Measurements from ENCODE around the gene LAMB3.

LAMB3 gene

GRCh38 chr1:209647156-209647555 lies 5.1 kb downstream of the LAMB3 start:
- no peak overlapping the region for H3K4me3 ChIP-seq (ENCODE audit: insufficient read depth, low read length, poor library complexity, severe bottlenecking)
- no peak overlapping the region for H3K27ac ChIP-seq (ENCODE audit: low read depth, low read length)
- H4K20me1 ChIP-seq (ENCODE audit: low read depth, low read length) = no peaks in the 10 kb centered on the region
- no peaks in the 10 kb centered on the region for H3F3A ChIP-seq (ENCODE audit: insufficient read depth)
- H3K9me3 ChIP-seq (ENCODE audit: insufficient read depth, low read length) = no peaks in the 10 kb centered on the region
- H3K79me2 ChIP-seq (ENCODE audit: insufficient read depth, low read length) = no peaks in the 10 kb centered on the region
- no peak overlapping the region for H3K9ac ChIP-seq (ENCODE audit: low read length)
- H3K4me2 ChIP-seq (ENCODE audit: low read depth, low read length, poor library complexity, severe bottlenecking) = no peak overlapping the region
- H3K36me3 ChIP-seq (ENCODE audit: low read length) = no peaks in the 10 kb centered on the region
- no peaks in the 10 kb centered on the region for H3K27me3 ChIP-seq (ENCODE audit: low read length)
- no peak overlapping the region for H2AFZ ChIP-seq (ENCODE audit: low read depth, low read length, severe bottlenecking)
- no peaks in the 10 kb centered on the region for H3K9me2 ChIP-seq (replicated peaks; ENCODE audit: insufficient read depth, low read length)
- no peak for TF ChIP-seq CTCF (IDR thresholded peaks at IDR 0.05; ENCODE audit: insufficient read depth, low read length, poor library complexity, severe bottlenecking)
- no peak for TF ChIP-seq EZH2phosphoT487 (conservative IDR thresholded peaks at IDR 0.05; ENCODE audit: low read length)

- Histone ChIP-seq H3K9ac (ENCODE audit: low read length) (no peak overlapping the region), H3K36me3 (ENCODE audit: low read length) (no peaks in the 10 kb centered on the region), H3F3A (ENCODE audit: insufficient read depth) (no peaks in the 10 kb centered on the region), H3K27ac (ENCODE audit: low read depth, low read length) (no peak overlapping the region), H2AFZ (ENCODE audit: low read depth, low read length, severe bottlenecking) (no peak overlapping the region), H3K4me3 (ENCODE audit: insufficient read depth, low read length, poor library complexity, severe bottlenecking) (no peak overlapping the region), H3K79me2 (ENCODE audit: insufficient read depth, low read length) (no peaks in the 10 kb centered on the region), H3K9me3 (ENCODE audit: insufficient read depth, low read length) (no peaks in the 10 kb centered on the region), H3K4me2 (ENCODE audit: low read depth, low read length, poor library complexity, severe bottlenecking) (no peak overlapping the region), H3K9me2 (replicated peaks; ENCODE audit: insufficient read depth, low read length) (no peaks in the 10 kb centered on the region), H3K27me3 (ENCODE audit: low read length) (no peaks in the 10 kb centered on the region), H4K20me1 (ENCODE audit: low read depth, low read length) (no peaks in the 10 kb centered on the region)
- TF ChIP-seq EZH2phosphoT487 (conservative IDR thresholded peaks at IDR 0.05; ENCODE audit: low read length) (no peak), CTCF (IDR thresholded peaks at IDR 0.05; ENCODE audit: insufficient read depth, low read length, poor library complexity, severe bottlenecking) (no peak)
Observed at GRCh38 chr1:209646558-209646957, 5.7 kb downstream of the LAMB3 start.

- Histone ChIP-seq H3K4me3 (ENCODE audit: insufficient read depth, low read length, poor library complexity, severe bottlenecking) (no peak overlapping the region), H3K36me3 (ENCODE audit: low read length) (no peaks in the 10 kb centered on the region), H3K9ac (ENCODE audit: low read length) (no peak overlapping the region), H3K27me3 (ENCODE audit: low read length) (no peaks in the 10 kb centered on the region), H3K27ac (ENCODE audit: low read depth, low read length) (no peak overlapping the region), H2AFZ (ENCODE audit: low read depth, low read length, severe bottlenecking) (no peak overlapping the region), H4K20me1 (ENCODE audit: low read depth, low read length) (no peaks in the 10 kb centered on the region), H3F3A (ENCODE audit: insufficient read depth) (no peaks in the 10 kb centered on the region), H3K79me2 (ENCODE audit: insufficient read depth, low read length) (no peaks in the 10 kb centered on the region), H3K9me2 (replicated peaks; ENCODE audit: insufficient read depth, low read length) (no peaks in the 10 kb centered on the region), H3K4me2 (ENCODE audit: low read depth, low read length, poor library complexity, severe bottlenecking) (no peak overlapping the region), H3K9me3 (ENCODE audit: insufficient read depth, low read length) (no peaks in the 10 kb centered on the region)
- TF ChIP-seq CTCF (IDR thresholded peaks at IDR 0.05; ENCODE audit: insufficient read depth, low read length, poor library complexity, severe bottlenecking) (no peak), EZH2phosphoT487 (conservative IDR thresholded peaks at IDR 0.05; ENCODE audit: low read length) (no peak)
Observed at GRCh38 chr1:209645574-209646452, 6.4 kb downstream of the LAMB3 start.

Data from SU-DHL-6 (cell line).